Astrocyte of the cerebellum (primary cell): Measurements from ENCODE around the gene DEFB113.
"Not testable (repeated sequence)": the region's sequence is repeated elsewhere in the genome, so short reads cannot be mapped to it uniquely, and the experiment has no call there.

ENCODE experiments used
- DNase-seq: peaks from one replicate; pipeline ENCODE4 v3.0.0-alpha.2; 2011; ENCODE audit warnings: low read depth
- H3K4me3 ChIP-seq: 2 replicates; pipeline ENCODE4 v1.5.1; 2011; ENCODE audit warnings: mild to moderate bottlenecking, low read depth, low read length, moderate library complexity
- CTCF ChIP-seq: IDR thresholded peaks from 2 replicates; pipeline ENCODE4 v1.5.1; 2012; ENCODE audit warnings: low read length, low read depth, moderate library complexity, mild to moderate bottlenecking; ENCODE audit errors: missing control alignments
- in situ Hi-C: cut with HindIII; loops from 2 replicates; pipeline ENCODE4 v1.10.0; 2017; ENCODE audit warnings: low sequenced_read_pairs

DEFB113 gene

DNA sequence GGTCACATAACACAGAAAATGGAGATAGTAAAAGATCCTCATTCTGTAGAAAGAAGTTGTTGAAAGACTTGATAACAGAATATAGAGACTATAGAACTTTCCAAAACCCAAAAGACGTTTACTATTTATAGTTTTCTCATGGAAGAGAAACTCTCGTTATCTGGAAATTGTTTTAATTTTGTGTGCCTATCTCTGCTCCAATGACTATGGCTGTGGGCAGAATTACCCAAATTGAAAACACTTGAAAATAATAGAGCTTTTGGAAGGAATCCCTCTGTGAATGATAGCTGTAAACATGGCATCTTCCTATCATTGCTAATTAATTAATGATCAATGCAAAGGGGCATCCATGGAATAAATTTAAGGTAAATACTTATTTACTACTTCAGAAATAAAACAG is 5.4 kb downstream of the DEFB113 start, which contains the start of gene DEFB114:
TSS of gene DEFB114 (minus strand) at position 101 of the 400 bp plus-strand sequence. CDS start at position 42, 59 bp downstream.
- no peak for TF ChIP-seq CTCF
- no peak for DNase-seq
- H3K4me3 ChIP-seq, result no peak within 1 kb of the TSS
- in situ Hi-C loops, result no loop called here

DNA sequence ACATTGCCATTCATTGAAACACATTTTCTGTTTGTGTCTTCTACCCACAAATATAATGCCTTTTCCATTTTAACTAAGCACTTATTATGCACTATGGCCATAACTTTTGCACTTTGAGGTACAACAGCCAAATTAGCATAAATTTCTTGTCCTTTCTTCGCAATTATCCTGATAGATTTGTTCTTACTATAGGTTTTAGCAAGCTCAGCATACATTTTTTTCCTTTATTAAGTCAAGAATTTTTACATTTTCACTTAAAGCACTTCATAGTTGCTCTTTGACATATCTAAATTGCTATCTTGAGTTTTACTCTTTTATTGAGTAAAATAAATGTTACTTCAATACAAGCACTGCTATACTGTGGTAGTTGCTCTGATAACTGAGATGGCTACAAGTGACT is 11.2 kb downstream of the DEFB113 start:
- in situ Hi-C loops, result no loop called here
- H3K4me3 ChIP-seq, result no peak overlapping the region
- no peak for TF ChIP-seq CTCF
- DNase-seq, result no peak

DNA sequence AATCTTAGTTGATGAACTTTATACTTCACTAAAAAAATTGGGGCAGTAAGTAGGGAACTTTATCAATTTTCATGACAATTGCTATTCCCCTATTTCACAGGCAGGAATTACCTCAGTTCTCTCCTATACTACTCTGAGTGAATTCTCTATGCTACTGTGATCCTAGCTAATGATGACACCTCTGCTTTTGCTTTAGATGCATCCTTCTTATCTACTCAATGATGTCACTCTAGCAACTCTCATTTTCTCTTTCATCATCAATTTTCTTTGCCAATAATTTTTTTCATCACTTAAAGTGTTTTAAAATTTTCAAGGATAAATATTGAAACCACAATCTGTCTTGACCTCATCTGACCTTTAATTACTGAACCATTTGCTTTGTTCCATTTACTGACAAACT is 13.6 kb downstream of the DEFB113 start:
- in situ Hi-C loops, result no loop called here
- DNase-seq, result no peak
- H3K4me3 ChIP-seq, result no peak overlapping the region
- no peak for TF ChIP-seq CTCF

GRCh38 chr6:49951926-49952325 is 17.5 kb downstream of the DEFB113 start:
- no peak for TF ChIP-seq CTCF
- H3K4me3 ChIP-seq, result no peak overlapping the region
- DNase-seq, result no peak
- in situ Hi-C loops, result no loop called here

DNA sequence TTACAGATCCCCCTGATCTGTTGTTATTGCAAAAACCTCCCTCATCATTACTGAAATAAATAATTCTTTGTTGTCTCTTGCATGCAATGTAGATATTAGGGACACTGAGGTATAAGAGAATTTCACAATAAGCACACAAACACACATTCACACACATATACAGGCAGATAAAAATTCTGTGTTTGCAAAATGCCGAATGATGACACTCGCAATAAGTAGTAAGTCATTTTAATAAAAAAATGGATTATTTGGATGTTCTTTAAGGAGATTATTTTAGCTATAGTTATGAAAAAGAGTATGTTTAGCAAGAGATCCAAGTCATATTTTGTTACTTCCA is 19.0 kb downstream of the DEFB113 start:
- DNase-seq, result no peak
- in situ Hi-C loops, result no loop called here
- no peak for TF ChIP-seq CTCF
- H3K4me3 ChIP-seq, result no peak overlapping the region

- no peak for TF ChIP-seq CTCF
- in situ Hi-C loops, result no loop called here
Measured at GRCh38 chr6:49949062-49949461, 20.4 kb downstream of the DEFB113 start.

DNA sequence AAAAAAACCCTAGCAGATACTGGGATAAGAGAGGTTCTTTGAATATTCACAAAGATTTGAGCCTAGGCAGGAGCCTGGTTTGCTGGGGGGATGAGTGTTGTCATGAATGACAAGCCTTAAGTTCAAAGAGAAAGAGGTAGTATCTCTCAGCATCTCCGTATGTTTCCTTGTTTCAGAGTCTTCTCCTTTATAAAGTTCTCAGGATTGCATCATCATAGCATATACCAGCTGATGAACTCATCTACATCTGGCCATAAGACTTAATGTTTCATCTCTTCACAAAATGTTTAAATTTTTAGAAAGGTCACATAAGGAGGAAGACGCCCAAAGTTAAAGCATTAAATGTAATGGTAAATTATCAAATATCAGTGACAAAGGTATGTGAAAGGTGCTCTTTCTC is 22.6 kb downstream of the DEFB113 start:
- in situ Hi-C loops, result no loop called here

More at GRCh38 chr6:49949062-49949461, 20.4 kb downstream of the DEFB113 start:
- DNase-seq, result no peak
- H3K4me3 ChIP-seq, result no peak overlapping the region

DNA sequence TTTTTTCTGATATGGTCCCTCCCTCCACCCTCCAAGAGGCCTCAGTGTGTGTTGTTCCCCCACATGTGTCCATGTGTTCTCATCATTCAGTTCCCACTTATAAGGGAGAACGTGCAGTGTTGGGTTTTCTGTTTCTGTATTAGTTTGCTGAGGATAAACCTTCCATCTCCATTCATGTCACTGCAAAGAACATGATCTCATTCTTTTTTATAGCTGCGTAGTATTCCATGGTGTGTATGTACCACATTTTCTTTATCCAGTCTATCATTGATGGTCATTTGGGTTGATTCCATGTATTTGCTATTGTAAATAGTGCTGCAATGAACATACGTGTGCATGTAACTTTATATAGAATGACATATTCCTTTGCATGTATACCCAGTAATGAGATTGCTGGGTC is 25.4 kb downstream of the DEFB113 start:
- DNase-seq, H3K4me3 ChIP-seq, in situ Hi-C loops: not testable (repeated sequence)

More for the DNA sequence above, 22.6 kb downstream of the DEFB113 start:
- no peak for TF ChIP-seq CTCF
- H3K4me3 ChIP-seq, result no peak overlapping the region
- no peak for DNase-seq
